HG03469 (cell line): ENCODE measurements around the gene TMEM169.
"Not testable (repeated sequence)": the region's sequence is repeated elsewhere in the genome, so short reads cannot be mapped to it uniquely, and the experiment has no call there.

Experiments used
- ATAC-seq: cut with Tn5 transposase; IDR thresholded peaks from one replicate; pipeline ENCODE4 v1.9.1; 2021; ENCODE audit warnings: mild to moderate bottlenecking, moderate library complexity, moderate number of reproducible peaks; ENCODE audit not compliant: unreplicated experiment

The TMEM169 gene

DNA sequence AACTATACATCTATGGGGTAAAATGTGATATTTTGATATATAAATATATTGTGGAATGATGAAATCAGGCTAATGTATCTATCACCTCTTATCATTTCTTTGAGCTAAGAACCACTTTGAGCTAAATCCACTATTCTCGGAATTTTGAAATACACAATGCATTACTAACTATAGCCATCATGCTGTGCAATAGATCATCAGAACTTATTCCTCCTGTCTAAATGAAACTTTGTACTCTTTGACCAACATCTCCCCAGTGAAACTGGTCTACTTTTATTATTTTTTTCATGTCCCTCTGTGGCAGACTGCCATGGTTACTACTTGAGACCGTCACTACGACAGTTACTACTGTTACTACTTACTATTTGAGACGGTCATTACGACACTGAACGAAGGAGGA lies 11.5 kb upstream of the TMEM169 start:
- ATAC-seq = no peak

DNA sequence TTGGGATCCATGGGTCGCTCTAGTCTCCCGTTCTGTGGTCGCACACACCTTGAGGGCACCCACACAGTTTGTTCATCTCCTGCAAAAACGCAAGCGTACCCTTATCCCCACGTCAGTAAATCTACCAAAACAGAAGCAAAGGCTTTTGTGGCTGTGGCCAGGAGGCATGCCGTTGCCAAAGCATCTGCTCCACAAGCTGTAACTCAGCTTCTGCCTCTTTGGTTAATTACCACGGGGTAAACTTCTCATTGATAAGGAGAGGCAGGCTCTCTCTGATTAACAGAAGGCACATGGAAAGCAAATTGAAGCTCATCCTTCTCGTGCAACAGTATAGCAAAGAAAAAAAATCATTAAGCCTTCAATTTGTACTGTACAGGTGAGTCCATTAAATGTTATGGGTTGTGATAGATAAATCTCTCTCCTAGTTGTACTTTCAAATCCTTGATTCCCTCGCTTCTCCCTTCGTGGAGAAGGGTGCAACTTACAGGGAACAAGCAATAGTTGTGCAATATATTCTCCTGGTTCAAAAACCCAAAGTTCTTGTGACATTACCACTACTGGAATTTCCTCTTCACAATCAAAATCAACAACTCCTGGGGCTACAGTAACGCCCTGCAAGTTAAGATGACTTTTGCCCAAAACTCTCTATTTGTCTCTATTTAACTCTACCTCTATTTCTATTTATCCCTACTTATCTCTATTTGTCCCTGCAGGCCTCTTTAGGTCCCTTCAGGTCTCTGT lies 10.4 kb upstream of the TMEM169 start:
- ATAC-seq = no peak

DNA sequence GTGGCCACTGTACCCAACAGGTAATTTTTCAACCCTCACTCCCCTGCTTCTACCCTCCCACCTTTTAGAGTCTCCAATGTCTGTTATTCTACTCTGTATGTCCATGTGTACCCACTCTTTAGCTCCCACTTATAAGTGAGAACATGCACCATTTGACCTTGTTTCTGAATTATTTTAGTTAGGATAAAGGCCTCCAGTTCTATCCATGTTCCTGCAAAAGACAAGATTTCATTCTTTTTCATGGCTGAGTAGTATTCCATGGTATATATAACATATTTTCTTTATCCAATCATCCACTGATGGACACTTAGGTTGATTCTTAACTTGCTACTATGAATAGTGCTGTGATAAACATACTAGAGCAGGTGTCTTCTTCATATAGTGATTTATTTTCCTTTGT lies 9.2 kb upstream of the TMEM169 start:
- no peak for ATAC-seq

DNA sequence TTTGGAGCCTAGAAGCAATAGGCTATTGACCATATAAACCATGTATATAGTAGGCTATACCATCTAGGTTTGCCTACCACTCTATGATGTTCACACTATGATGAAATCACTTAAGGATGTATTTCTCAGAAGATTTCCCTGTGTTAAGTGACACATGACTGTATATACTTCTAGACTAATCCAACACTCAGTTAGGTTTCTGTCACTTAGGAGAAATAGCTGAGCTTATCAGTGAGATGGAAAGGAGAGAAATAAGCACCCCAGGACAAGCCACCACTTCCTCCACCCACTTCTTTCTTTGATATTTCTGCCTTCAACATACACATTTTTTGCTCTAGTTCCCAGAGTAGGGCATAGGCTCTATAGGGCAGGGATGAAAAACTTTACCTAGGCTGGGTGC lies 7.9 kb upstream of the TMEM169 start:
- ATAC-seq = no peak

DNA sequence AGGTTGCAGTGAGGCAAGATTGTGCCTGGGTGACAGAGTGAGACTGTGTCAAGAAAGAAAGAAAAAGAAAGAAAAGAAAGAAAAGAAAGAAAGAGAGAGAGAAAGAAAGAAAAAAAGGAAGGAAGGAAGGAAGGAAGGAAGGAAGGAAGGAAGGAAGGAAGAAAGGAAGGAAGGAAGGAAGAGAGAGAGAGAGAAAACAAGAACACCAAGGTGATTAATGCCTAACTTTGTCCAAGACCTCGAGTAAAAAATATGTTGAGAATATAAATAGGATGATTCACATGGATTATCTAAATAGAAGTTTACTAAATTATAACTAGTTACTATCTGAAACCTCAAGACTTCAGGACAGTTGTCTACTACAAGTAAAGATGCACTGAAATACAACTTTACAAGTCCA lies 7.3 kb upstream of the TMEM169 start:
- ATAC-seq = no peak

DNA sequence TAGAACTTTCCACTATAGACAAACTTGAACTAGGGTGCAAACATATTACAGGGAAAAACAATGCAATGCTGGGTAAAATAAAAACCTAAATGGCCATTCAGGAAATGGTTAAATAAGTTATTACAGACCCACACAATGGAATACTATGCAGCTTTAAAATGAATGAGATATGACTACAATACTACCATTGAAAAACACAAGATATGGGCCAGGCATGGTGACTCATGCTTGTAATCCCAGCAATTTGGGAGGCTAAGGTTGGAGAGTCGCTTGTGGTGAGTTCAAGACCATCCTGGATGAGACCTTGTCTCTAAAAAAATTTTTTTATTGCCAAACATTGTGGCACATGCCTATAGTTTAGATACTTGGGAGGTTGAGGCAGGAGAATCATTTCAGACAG lies 6.9 kb upstream of the TMEM169 start:
- no peak for ATAC-seq

DNA sequence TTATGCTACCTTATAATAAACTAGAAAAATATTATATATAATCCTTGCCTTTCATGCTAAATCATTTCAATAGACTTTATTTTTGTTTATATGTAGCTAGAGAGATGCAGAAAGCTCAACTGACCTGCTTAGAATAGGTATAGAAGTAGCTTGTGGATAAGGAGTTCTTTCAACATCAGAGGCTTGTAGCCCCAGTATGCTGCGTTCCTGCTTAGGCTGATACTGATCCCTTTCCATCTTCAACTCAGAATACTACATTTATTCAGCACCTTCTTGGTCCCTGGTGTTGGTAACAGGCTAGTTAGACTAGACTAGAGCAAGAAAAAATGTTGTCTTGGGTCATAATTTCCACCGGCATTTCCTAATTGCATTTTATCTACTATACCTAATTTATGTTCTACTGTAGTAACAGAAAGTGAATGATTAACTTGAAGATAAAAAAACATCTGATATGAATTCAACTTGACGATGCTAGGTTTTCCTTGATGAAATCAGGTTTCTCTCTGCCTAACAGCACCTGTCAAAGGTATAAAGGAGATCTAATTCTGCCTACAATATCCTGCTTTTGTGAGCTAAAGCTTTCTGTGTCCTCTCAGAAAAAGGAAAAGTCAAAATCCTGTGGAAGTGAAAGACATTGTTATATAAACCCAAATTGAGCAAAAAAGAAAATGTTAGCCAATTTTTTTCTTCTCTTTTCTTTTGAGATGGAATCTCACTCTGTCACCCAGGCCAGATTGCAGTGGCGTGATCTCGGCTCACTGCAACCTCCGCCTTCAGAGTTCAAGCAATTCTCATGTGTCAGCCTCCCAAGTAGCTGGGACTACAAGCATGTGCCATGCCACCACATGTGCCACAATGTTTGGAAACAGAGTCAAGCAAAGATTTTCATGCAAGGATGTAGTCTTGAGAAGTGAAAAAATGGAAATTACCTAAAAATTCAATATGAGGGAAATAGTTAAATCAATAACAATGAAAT lies 5.9 kb upstream of the TMEM169 start:
- ATAC-seq = no peak

DNA sequence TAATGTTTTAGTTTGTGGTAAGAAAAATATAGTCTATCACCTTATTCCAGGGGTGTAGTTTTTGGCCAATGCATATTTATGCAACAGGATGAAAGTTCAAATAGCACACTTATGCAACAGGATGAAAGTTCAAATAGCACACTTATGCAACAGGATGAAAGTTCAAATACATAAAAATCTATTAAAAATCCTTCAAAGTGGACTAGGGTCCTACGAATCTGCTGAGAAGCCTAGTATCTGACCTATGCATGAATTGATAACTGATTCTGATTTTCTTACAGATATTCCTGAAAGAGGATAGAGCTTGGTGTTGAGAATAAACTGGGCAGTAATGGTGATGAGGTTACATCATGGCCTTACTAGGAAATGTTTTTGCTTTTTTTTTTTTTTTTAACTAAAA lies 2.9 kb upstream of the TMEM169 start:
- no peak for ATAC-seq

DNA sequence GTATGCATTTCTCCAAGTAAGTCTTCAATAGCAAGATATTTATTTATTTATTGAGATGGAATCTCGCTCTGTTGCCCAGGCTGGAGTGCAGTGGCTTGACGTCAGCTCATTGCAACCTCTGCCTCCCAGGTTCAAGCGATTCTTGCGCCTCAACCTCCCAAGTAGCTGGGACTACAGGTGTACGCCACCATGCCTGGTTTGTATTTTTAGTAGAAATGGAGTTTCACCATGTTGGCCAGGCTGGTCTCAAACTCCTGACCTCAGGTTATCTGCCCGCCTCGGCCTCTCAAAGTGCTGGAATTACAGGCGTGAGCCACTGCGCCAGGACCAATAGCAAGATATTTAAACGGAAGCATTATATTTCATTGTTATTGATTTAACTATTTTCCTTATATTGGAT lies 1.7 kb upstream of the TMEM169 start:
- not testable (repeated sequence) for ATAC-seq

DNA sequence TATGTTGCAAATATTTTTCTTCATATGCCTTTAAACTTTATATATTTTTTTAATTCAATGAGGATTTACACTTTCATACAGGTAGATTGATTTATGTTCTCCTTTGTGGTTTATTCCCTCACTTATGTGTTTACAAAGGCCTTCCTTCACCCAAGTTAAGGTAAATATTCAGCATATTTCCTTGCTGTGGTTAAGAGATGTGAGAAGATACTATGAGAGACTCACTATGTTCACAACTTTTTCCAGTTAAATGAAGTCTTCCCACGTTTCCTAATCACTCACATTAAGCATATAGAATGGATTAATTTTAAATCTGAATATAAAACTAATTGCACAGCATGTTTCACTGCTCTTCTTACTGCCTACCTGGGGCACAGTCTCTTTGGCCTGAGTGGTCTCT lies 707 bp upstream of the TMEM169 start:
- ATAC-seq = no peak

DNA sequence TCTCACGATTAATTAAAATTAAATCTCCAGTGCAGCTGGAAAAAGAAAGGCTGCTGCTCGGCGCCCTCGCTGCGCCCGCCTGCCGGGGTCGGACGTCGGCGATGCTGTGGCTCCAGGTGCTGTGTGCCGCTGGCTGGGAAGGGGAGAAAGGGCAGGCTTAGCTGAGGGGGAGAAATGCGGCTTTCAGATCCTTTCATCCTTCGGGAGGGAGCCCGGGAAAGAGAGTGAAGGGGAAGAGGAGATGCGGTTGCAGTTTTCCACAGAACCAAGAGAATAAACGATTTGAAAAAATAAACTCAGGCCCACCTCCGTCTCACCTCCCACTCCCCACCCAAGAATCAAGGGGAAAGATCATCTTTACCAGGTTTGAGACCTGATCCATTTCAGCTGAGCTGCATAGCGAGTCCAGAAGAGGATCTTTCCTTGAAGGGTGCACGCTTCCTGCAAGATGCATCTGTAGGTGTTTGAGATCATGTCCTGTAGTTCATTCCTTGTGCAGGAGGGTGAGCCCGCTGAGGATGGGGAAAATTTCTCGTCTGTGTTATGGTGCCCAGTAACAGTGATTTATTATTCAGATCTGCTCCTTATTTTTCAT lies 495 bp downstream of the TMEM169 start:
- no peak for ATAC-seq

DNA sequence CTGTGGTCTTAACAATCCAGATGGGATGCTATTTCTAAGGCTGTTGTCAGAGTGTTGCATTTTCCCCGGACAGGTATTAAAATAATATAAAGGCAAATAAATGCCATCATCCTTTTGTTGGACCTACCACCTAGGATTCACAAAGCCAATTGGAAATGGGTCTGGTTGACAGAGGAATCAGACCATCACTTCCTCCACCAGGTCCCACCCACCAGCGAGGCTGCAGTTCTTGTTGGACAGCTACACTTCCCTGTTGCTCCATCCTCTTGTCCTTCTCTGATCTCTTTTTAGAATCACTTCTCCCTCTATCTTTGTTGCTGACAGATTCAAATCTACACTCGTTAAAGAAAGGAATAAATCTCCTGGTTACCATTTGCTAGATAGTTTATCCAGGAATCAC lies 1.1 kb downstream of the TMEM169 start:
- no peak for ATAC-seq

DNA sequence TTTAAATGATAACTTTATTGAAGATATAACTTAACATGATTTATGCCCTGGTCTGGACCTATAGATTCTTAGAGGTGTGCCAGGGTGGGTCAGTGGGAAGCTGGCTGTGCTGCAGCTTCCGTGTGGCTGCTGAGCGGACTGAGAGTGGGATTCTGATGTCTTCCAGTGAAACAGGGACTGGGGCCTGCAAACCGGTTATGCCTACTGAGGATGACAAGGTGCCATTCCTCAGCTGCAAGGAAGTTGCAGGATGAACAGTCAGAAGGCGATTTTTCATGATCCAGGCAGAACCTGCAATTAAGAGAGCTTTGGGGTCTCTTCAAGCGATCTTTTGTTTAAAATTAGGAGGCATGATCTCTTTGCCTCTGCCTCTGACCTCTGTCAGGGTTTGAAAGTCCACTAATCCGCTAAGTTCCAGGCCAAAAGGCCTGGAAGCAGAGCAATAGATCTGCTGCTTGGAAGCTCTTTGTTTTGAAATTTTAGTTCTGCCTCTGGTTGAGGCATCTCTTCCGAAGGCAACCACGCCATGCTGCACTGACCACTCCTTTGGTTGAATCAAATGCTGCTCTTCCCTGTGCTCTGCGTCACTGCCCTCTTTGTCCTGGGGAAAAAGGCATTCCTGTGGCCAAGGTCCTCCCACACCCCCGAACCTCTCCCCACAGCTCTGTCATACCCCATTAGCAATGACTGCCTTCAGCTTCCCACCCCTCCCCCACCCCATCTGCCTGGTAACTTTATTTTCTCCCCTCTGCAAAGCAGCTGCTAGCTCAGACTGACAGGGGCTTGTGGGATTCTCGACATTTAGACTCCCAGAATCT lies 2.0 kb downstream of the TMEM169 start:
- ATAC-seq = no peak

DNA sequence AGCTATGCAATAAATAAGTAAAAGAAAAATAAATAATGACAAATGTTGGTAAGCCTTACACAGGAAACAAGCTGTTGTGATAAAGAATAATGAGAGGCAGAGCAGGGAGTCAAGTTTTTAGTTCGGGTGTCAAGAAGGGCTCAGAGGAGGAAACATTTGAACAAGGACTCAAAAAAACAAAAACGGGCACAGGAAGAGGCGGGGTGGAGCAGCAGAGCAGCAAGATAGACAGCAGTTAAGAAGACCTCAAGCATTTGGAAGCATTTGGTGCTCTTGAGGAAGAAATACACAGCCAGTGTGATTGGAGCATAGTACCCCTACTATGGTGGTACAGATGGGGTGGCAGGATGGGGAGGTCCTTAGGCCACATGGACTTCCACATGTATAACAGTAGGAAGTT lies 2.8 kb downstream of the TMEM169 start:
- no peak for ATAC-seq

DNA sequence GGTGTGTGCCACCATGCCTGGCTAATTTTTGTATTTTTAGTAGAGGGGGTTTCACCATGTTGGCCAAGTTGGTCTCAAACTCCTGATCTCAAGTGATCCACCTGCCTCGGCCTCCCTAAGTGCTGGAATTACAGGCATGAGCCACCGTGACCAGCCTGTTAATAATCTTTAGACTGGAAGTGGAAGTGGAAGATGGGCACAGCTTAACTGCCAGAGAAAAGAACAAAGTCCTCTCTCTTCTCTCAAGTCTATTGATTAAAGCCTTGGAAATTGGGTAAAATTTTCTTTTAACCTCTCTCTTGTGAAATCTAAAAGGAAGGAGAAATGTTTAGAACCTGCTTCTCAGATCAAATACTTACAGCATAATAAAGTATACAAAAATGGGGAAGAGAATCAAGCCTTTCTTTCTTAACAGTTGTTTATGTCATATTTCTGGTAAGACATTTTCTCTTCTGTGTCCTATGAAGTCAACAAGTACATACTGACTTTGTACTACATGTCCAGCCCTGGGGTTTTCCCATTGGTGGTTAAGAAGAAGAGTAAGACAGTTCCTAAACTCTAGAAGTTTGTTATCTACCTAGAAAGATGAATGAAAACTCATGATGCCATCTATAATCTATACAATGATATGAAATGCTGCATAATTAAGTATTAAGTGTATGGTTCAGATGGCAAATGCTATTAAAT lies 4.6 kb downstream of the TMEM169 start:
- ATAC-seq = no peak

DNA sequence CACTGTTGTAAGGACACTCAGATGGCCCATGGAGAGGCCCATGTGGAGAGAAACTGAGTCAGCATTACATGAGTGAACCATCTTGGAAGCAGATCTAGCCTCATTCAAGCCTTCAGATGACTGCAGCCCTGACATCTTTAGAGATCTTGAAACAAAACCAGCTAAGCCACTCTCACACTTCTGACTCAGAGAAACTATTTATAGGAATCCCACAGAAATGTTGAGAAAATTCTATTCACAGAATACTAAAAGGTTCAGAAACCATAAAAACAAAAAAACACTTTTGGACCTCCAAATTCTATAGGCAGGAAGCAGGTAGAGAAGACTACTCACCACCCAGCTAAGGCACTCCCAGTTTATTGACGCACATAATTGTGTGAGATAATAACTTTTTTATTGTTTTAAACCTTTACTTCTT lies 8.7 kb downstream of the TMEM169 start:
- ATAC-seq = peak; percentile 58

DNA sequence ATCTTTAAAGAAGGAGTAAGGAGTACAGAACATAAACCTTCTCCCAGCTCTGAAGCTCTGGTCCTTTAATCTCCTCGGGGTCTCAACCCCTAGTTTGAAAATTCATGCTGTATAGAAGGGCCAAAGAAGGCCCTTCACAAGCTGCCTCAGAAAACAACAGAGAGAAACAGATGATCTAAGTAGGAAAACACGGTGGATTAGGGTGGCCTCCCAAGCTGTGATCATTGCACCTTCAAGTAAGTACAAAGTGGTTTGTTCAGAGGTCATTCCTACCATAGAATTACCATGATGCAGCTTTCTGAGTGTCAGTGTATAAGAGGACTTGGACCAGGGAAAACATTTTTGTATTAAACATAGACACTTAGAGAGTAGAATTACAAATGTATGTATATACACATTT lies 10.9 kb downstream of the TMEM169 start:
- ATAC-seq = no peak

DNA sequence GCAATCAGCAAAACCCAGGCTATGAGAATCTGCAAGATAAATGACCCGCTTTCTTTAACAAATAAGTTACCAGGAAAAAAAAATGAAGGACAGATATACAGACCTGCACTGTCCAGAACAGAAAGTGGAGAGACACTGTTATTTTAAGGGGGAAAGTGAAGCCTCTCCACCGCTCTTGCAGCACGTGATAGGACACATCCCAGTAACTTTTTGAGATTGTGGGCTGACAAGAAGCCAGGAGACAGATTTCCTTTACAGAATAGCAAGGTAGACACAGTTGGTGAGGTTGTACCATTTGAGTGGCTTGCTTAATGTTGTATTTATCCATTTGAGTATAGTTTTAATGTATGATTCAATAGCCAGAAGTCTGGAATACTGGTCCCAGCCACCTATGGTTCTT lies 13.0 kb downstream of the TMEM169 start:
- no peak for ATAC-seq

DNA sequence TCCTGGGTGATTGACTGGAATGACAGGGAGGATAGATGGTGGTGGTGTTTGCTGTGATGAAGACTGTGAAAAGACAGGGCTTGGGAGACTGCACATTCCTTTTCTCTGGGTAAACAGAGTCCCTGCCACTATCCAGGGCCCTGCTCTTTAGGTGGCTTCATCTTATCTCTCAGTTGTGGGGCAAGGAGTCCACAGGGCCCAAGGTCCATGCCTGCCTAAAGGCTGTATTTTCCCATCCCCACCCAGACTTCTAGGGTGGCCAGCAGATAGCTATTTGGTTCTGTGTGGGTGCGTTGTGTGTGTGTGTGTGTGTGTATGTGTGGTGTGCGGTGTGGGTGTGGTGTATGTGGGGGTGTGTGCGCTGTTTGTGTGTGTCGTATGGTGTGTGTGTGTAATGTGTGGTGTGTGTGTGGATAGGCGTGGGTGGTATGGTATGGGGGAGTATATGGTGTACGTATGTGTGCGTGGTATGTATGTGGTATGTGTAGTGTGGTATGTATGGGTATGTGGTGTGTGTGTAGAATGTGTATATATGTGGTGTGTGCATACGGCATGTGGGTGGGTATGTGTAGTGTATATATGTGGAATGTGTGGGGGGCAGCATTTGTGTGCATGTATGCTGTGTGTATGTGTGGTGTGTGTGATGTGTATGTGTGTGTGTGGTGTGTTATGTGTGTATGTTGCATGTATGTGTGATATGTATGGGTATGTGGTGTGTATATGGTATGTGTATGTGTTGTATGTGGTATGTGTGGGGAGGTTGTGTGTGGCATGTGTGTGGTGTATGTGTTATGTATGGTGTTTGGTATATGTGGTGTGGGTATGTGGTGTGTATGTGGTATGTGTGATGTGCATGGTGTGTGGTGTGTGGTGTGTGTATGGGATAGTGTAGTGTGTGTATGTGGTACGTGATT lies 17.0 kb downstream of the TMEM169 start:
- no peak for ATAC-seq
